Measurements from ENCODE around the gene FHOD3.

FHOD3 gene

GRCh38 chr18:36805105-36805504 is 507.6 kb downstream of the FHOD3 start:
- Histone ChIP-seq H3K9me3 (ENCODE audit: control insufficient read depth, insufficient read depth, low read depth, low read length) (no peaks in the 10 kb centered on the region), H3K36me3 (ENCODE audit: control insufficient read depth in 2 of 2, insufficient read depth in 1 of 2, low read length in 2 of 2) (peaks cover 6 to 81% of the 10 kb centered on the region in 2 experiments; a peak in 2 of 3 replicates), H3K4me3 (ENCODE audit: low read depth, low read length) (no peak overlapping the region), H3K27ac (ENCODE audit: extremely low read depth, low read depth, low read length) (no peak overlapping the region), H3K4me1 (ENCODE audit: control insufficient read depth, insufficient read depth, low read length) (no peaks in the 10 kb centered on the region)
- TF ChIP-seq, protein P1, sequence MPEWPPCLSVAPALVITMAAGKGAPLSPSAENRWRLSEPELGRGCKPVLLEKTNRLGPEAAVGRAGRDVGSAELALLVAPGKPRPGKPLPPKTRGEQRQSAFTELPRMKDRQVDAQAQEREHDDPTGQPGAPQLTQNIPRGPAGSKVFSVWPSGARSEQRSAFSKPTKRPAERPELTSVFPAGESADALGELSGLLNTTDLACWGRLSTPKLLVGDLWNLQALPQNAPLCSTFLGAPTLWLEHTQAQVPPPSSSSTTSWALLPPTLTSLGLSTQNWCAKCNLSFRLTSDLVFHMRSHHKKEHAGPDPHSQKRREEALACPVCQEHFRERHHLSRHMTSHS (tag by site-specific recombination; IDR thresholded peaks at IDR 0.05) = no peak
- TF ChIP-seq ZNF596 (tag by site-specific recombination; IDR thresholded peaks at IDR 0.05) = no peak
- TF ChIP-seq, protein P2, sequence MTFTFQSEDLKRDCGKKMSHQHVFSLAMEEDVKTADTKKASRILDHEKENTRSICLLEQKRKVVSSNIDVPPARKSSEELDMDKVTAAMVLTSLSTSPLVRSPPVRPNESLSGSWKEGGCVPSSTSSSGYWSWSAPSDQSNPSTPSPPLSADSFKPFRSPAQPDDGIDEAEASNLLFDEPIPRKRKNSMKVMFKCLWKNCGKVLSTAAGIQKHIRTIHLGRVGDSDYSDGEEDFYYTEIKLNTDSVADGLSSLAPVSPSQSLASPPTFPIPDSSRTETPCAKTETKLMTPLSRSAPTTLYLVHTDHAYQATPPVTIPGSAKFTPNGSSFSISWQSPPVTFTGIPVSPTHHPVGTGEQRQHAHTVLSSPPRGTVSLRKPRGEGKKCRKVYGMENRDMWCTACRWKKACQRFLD (tag by site-specific recombination; IDR thresholded peaks at IDR 0.05) = no peak
- TF ChIP-seq IKZF3 (tag by site-specific recombination; IDR thresholded peaks at IDR 0.05) = no peak
- no peak for TF ChIP-seq MEIS1 (CRISPR knock-in tag; IDR thresholded peaks at IDR 0.05; ENCODE audit: borderline replicate concordance)
- no peak for TF ChIP-seq ZNF585B (tag by site-specific recombination; IDR thresholded peaks at IDR 0.05)
- ChIA-PET CTCF (no interaction called here), POLR2A (no interaction called here)

DNA sequence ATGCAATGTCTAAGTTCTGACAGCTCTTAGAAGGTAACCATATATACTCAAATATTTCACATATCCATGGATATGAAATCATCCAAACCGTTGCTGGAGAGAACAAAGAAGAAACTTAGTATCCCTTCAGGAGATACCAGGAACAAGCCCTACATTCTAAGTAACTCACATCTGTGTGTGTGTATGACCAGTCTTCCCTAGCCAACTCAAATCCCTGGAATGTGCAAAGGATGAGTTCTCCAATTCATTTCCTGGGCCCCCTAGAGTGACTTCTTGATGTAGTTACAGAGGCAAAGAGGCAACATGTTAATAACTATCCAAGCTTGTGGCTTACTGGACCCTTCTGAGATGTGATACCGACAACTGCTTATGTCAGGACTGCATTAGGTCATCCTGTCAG is 511.2 kb downstream of the FHOD3 start:
- TF ChIP-seq HOXC10 (CRISPR knock-in tag; IDR thresholded peaks at IDR 0.05) (no peak), OVOL3 (tag by site-specific recombination; IDR thresholded peaks at IDR 0.05) (no peak), ZNF138 (tag by site-specific recombination; IDR thresholded peaks at IDR 0.05; ENCODE audit: borderline replicate concordance) (no peak), ZNF112 (tag by site-specific recombination; IDR thresholded peaks at IDR 0.05) (no peak), ZNF792 (tag by site-specific recombination; IDR thresholded peaks at IDR 0.05) (no peak), OSR2 (tag by site-specific recombination; IDR thresholded peaks at IDR 0.05) (no peak), ZSCAN16 (tag by site-specific recombination; IDR thresholded peaks at IDR 0.05) (no peak), ZNF768 (tag by site-specific recombination; IDR thresholded peaks at IDR 0.05) (no peak), GLI4 (tag by site-specific recombination; IDR thresholded peaks at IDR 0.05) (no peak), GFI1B (tag by site-specific recombination; IDR thresholded peaks at IDR 0.05) (no peak), YY2 (tag by site-specific recombination; IDR thresholded peaks at IDR 0.05) (no peak), ZNF23 (tag by site-specific recombination; IDR thresholded peaks at IDR 0.05; ENCODE audit: borderline replicate concordance) (no peak), ZNF513 (tag by site-specific recombination; IDR thresholded peaks at IDR 0.05) (no peak), ZNF660 (tag by site-specific recombination; IDR thresholded peaks at IDR 0.05) (no peak), SETDB1 (IDR thresholded peaks at IDR 0.05; ENCODE audit: insufficient read length, low read length) (no peak)
- TF ChIP-seq, protein P3, sequence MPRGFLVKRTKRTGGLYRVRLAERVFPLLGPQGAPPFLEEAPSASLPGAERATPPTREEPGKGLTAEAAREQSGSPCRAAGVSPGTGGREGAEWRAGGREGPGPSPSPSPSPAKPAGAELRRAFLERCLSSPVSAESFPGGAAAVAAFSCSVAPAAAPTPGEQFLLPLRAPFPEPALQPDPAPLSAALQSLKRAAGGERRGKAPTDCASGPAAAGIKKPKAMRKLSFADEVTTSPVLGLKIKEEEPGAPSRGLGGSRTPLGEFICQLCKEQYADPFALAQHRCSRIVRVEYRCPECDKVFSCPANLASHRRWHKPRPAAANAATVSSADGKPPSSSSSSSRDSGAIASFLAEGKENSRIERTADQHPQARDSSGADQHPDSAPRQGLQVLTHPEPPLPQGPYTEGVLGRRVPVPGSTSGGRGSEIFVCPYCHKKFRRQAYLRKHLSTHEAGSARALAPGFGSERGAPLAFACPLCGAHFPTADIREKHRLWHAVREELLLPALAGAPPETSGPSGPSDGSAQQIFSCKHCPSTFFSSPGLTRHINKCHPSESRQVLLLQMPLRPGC (tag by site-specific recombination; IDR thresholded peaks at IDR 0.05) = no peak
- CTCF ChIA-PET = interaction anchor here (0.6 to 2.8 kb wide), 11 partner anchors 8 to 1239 kb away, joined by 3 to 11 read pairs (median 3); no protein-coding TSS in a partner anchor
- no peaks in the 10 kb centered on the region for H3K9me3 ChIP-seq (ENCODE audit: control insufficient read depth, insufficient read depth, low read depth, low read length)
- POLR2A ChIA-PET = no interaction called here
- no peaks in the 10 kb centered on the region for H3K4me1 ChIP-seq (ENCODE audit: control insufficient read depth, insufficient read depth, low read length)
- H3K36me3 ChIP-seq (ENCODE audit: control insufficient read depth in 2 of 2, insufficient read depth in 1 of 2, low read length in 2 of 2) = peaks cover 3 to 83% of the 10 kb centered on the region in 2 experiments; a peak in 2 of 3 replicates
- no peak overlapping the region for H3K27ac ChIP-seq (ENCODE audit: extremely low read depth, low read depth, low read length)
- H3K4me3 ChIP-seq (ENCODE audit: low read depth, low read length) = no peak overlapping the region
